Ammon's horn (tissue), 1 donor: ENCODE data around the gene NPAS3.

Experiments used
- DNase-seq: peaks from one replicate; pipeline ENCODE4 v3.0.0-alpha.2; 2016; ENCODE audit warnings: low spot score

NPAS3 gene

GRCh38 chr14:33449268-33449667 lies 510.6 kb downstream of the NPAS3 start:
- no peak for DNase-seq

- DNase-seq: no peak
Measured at GRCh38 chr14:33449703-33450395, 511.2 kb downstream of the NPAS3 start.

- DNase-seq: no peak
Measured at GRCh38 chr14:33450416-33450815, 511.7 kb downstream of the NPAS3 start.

GRCh38 chr14:33451211-33451610 lies 512.5 kb downstream of the NPAS3 start:
- DNase-seq: no peak

- no peak for DNase-seq
Measured at GRCh38 chr14:33452995-33453394, 514.3 kb downstream of the NPAS3 start.

- no peak for DNase-seq
Measured at GRCh38 chr14:33454022-33454595, 515.4 kb downstream of the NPAS3 start.

GRCh38 chr14:33454707-33455106 lies 516.0 kb downstream of the NPAS3 start:
- no peak for DNase-seq

- DNase-seq: no peak
Measured at GRCh38 chr14:33455654-33456345, 517.1 kb downstream of the NPAS3 start.

GRCh38 chr14:33457021-33457420 lies 518.3 kb downstream of the NPAS3 start:
- DNase-seq: peak; percentile 41

- no peak for DNase-seq
Measured at GRCh38 chr14:33457617-33458016, 518.9 kb downstream of the NPAS3 start.

GRCh38 chr14:33460164-33460563 lies 521.5 kb downstream of the NPAS3 start:
- no peak for DNase-seq

- no peak for DNase-seq
Measured at GRCh38 chr14:33461036-33461435, 522.4 kb downstream of the NPAS3 start.

- DNase-seq: no peak
Measured at GRCh38 chr14:33463731-33464130, 525.1 kb downstream of the NPAS3 start.

GRCh38 chr14:33464254-33464962 lies 525.7 kb downstream of the NPAS3 start:
- DNase-seq: no peak

GRCh38 chr14:33465846-33466700 lies 527.4 kb downstream of the NPAS3 start:
- DNase-seq: peak; percentile 23

GRCh38 chr14:33467971-33468370 lies 529.3 kb downstream of the NPAS3 start:
- no peak for DNase-seq

GRCh38 chr14:33469898-33470297 lies 531.2 kb downstream of the NPAS3 start:
- DNase-seq: no peak

- DNase-seq: no peak
Measured at GRCh38 chr14:33471776-33472175, 533.1 kb downstream of the NPAS3 start.

GRCh38 chr14:33475623-33476022 lies 536.9 kb downstream of the NPAS3 start:
- DNase-seq: peak; percentile 80

GRCh38 chr14:33477797-33478196 lies 539.1 kb downstream of the NPAS3 start:
- DNase-seq: peak; percentile 76

- no peak for DNase-seq
Measured at GRCh38 chr14:33480071-33480886, 541.6 kb downstream of the NPAS3 start.
